Measurements from ENCODE around the gene SLC25A21.

DNA sequence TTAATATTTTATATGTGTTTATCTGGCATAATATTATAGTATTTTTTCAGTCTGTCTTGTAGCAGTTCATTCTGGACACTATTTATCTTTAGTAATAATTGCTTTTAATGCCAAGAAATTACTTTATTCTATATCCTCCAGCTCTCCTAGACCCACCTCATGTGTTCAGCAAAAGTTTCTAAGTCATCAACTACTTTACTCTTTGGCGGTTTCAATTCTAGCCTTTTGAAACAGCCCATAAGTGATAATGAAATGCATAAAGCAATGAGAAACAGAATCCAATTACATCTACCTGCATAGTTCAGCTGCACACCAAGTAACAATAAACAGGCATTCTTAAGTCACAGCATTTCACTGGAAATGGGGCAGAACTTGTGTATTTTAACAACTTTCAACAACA is 225.5 kb downstream of the SLC25A21 start:
- no peak for TF ChIP-seq POLR2AphosphoS5 (IDR thresholded peaks at IDR 0.05)
- TF ChIP-seq, protein P1, sequence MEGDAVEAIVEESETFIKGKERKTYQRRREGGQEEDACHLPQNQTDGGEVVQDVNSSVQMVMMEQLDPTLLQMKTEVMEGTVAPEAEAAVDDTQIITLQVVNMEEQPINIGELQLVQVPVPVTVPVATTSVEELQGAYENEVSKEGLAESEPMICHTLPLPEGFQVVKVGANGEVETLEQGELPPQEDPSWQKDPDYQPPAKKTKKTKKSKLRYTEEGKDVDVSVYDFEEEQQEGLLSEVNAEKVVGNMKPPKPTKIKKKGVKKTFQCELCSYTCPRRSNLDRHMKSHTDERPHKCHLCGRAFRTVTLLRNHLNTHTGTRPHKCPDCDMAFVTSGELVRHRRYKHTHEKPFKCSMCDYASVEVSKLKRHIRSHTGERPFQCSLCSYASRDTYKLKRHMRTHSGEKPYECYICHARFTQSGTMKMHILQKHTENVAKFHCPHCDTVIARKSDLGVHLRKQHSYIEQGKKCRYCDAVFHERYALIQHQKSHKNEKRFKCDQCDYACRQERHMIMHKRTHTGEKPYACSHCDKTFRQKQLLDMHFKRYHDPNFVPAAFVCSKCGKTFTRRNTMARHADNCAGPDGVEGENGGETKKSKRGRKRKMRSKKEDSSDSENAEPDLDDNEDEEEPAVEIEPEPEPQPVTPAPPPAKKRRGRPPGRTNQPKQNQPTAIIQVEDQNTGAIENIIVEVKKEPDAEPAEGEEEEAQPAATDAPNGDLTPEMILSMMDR (IDR thresholded peaks at IDR 0.05): no peak

All from stomach (tissue), 4 donors.